WTC11 (cell line): Measurements from ENCODE around the gene IP6K3. TPM values are rescaled to one million over a fixed set of nuclear protein-coding genes. Genes with fewer than 3 reads are reported as not detected.

Experiments used
- ATAC-seq: fragments of 200-7000 bp; cut with Tn5 transposase; 2 replicates; pipeline ENCODE4 v1.10.0; 2021; ENCODE audit warnings: mild to moderate bottlenecking, moderate library complexity
- CTCF ChIA-PET: fragments of 300-600 bp; sonication (Branson Sonifier 250); formaldehyde crosslinking; loops from one replicate; lab custom pipeline; 2021; ENCODE audit warnings: antibody characterized with exemption; lab: Charles Lee
- POLR2A ChIA-PET: fragments of 350-600 bp; sonication (Branson Sonifier 250); formaldehyde crosslinking; loops from one replicate; lab custom pipeline; 2021; ENCODE audit warnings: antibody characterized with exemption; lab: Charles Lee
- DNase-seq: peaks from one replicate; pipeline ENCODE4 v3.0.0; 2021; ENCODE audit warnings: low spot score
- H3K27ac Mint-ChIP-seq: 2 replicates; pipeline ENCODE4 v1.8.0; 2021; ENCODE audit warnings: mixed read lengths
- H3K27me3 Mint-ChIP-seq: 2 replicates; pipeline ENCODE4 v1.8.0; 2021; ENCODE audit warnings: low read depth, mild to moderate bottlenecking, moderate library complexity, mixed read lengths
- H3K36me3 Mint-ChIP-seq: 2 replicates; pipeline ENCODE4 v1.8.0; 2021; ENCODE audit warnings: mixed read lengths
- H3K4me1 Mint-ChIP-seq: 2 replicates; pipeline ENCODE4 v1.8.0; 2022; ENCODE audit warnings: mixed read lengths
- H3K4me3 Mint-ChIP-seq: 2 replicates; pipeline ENCODE4 v1.8.0; 2021; ENCODE audit warnings: mild to moderate bottlenecking, moderate library complexity, mixed read lengths
- H3K9me3 Mint-ChIP-seq: 2 replicates; pipeline ENCODE4 v1.8.0; 2021; ENCODE audit warnings: mixed read lengths
- ATF1 ChIP-seq: sonication (generic); formaldehyde crosslinking; IDR thresholded peaks from 2 replicates; pipeline ENCODE4 v1.8.1; 2023; ENCODE audit warnings: mild to moderate bottlenecking, moderate library complexity, missing genetic modification reagents
- E2F5 ChIP-seq: sonication (generic); formaldehyde crosslinking; IDR thresholded peaks from 2 replicates; pipeline ENCODE4 v1.8.1; 2022; ENCODE audit warnings: mild to moderate bottlenecking, moderate library complexity, missing genetic modification reagents
- EMX1 ChIP-seq: fragments of 250-450 bp; sonication (Bioruptor Pico); IDR thresholded peaks from 2 replicates; pipeline ENCODE4 v1.8.0; 2021; ENCODE audit warnings: mild to moderate bottlenecking
- ESRRA ChIP-seq: sonication (generic); formaldehyde crosslinking; IDR thresholded peaks from 2 replicates; pipeline ENCODE4 v1.8.1; 2022; ENCODE audit warnings: mild to moderate bottlenecking, missing genetic modification reagents, borderline replicate concordance
- ETV6 ChIP-seq: sonication (generic); formaldehyde crosslinking; IDR thresholded peaks from 2 replicates; pipeline ENCODE4 v1.8.1; 2022; ENCODE audit warnings: mild to moderate bottlenecking, missing genetic modification reagents
- FOXP1 ChIP-seq: sonication (generic); formaldehyde crosslinking; IDR thresholded peaks from 2 replicates; pipeline ENCODE4 v1.8.0; 2022; ENCODE audit warnings: missing genetic modification reagents, mild to moderate bottlenecking, moderate library complexity, borderline replicate concordance
- GRHL2 ChIP-seq: fragments of 250-450 bp; sonication (Bioruptor Pico); IDR thresholded peaks from 2 replicates; pipeline ENCODE4 v1.8.0; 2022; ENCODE audit warnings: mild to moderate bottlenecking, moderate library complexity; ENCODE audit not compliant: insufficient replicate concordance, severe bottlenecking
- IRF2 ChIP-seq: sonication (generic); formaldehyde crosslinking; IDR thresholded peaks from 2 replicates; pipeline ENCODE4 v1.8.0; 2022; ENCODE audit warnings: low read depth, missing genetic modification reagents, borderline replicate concordance
- MXD4 ChIP-seq: fragments of 250-450 bp; sonication (Bioruptor Pico); IDR thresholded peaks from 2 replicates; pipeline ENCODE4 v1.8.0; 2021; ENCODE audit warnings: mild to moderate bottlenecking, moderate library complexity, borderline replicate concordance
- NFATC4 ChIP-seq: fragments of 250-450 bp; sonication (Bioruptor Pico); IDR thresholded peaks from 2 replicates; pipeline ENCODE4 v1.9.0; 2021; ENCODE audit warnings: mild to moderate bottlenecking
- NR2C2 ChIP-seq: sonication (generic); formaldehyde crosslinking; IDR thresholded peaks from 2 replicates; pipeline ENCODE4 v1.8.0; 2022; ENCODE audit warnings: mild to moderate bottlenecking, missing genetic modification reagents
- PRRX2 ChIP-seq: fragments of 250-450 bp; sonication (Bioruptor Pico); IDR thresholded peaks from 2 replicates; pipeline ENCODE4 v1.8.0; 2021; ENCODE audit warnings: mild to moderate bottlenecking
- SMAD4 ChIP-seq: sonication (generic); formaldehyde crosslinking; IDR thresholded peaks from 2 replicates; pipeline ENCODE4 v1.8.0; 2022; ENCODE audit warnings: mild to moderate bottlenecking, missing genetic modification reagents
- STAT6 ChIP-seq: sonication (generic); formaldehyde crosslinking; conservative IDR thresholded peaks from 2 replicates; pipeline ENCODE4 v1.8.1; 2023; ENCODE audit warnings: mild to moderate bottlenecking, low read depth, missing genetic modification reagents, moderate library complexity
- TCF7 ChIP-seq: sonication (generic); formaldehyde crosslinking; IDR thresholded peaks from 2 replicates; pipeline ENCODE4 v1.8.0; 2022; ENCODE audit warnings: mild to moderate bottlenecking, low read depth, missing genetic modification reagents, moderate library complexity
- USF1 ChIP-seq: sonication (generic); formaldehyde crosslinking; IDR thresholded peaks from 2 replicates; pipeline ENCODE4 v1.8.0; 2022; ENCODE audit warnings: mild to moderate bottlenecking, missing genetic modification reagents
- ZBTB21 ChIP-seq: sonication (generic); formaldehyde crosslinking; IDR thresholded peaks from 2 replicates; pipeline ENCODE4 v1.8.1; 2023; ENCODE audit warnings: mild to moderate bottlenecking, missing genetic modification reagents, borderline replicate concordance
- ZNF263 ChIP-seq: sonication (generic); formaldehyde crosslinking; IDR thresholded peaks from 2 replicates; pipeline ENCODE4 v1.8.1; 2022; ENCODE audit warnings: low read depth, mild to moderate bottlenecking, moderate library complexity, missing genetic modification reagents
- ZNF416 ChIP-seq: fragments of 250-450 bp; sonication (Bioruptor Pico); IDR thresholded peaks from 2 replicates; pipeline ENCODE4 v1.9.0; 2021; ENCODE audit warnings: mild to moderate bottlenecking, inconsistent platforms
- ZNF423 ChIP-seq: fragments of 250-450 bp; sonication (Bioruptor Pico); IDR thresholded peaks from 2 replicates; pipeline ENCODE4 v2.1.2; 2022; ENCODE audit warnings: mild to moderate bottlenecking, moderate library complexity
- ZNF532 ChIP-seq: fragments of 250-450 bp; sonication (Bioruptor Pico); IDR thresholded peaks from 2 replicates; pipeline ENCODE4 v1.9.0; 2021; ENCODE audit warnings: mild to moderate bottlenecking, borderline replicate concordance
- total RNA-seq: library from RNA; stranded (reverse); gene quantifications from 3 replicates; pipeline ENCODE4 v1.2.3, GENCODE V29; 2021
- TF ChIP-seq, protein P1 (sequence below): fragments of 200-600 bp; IDR thresholded peaks from 2 replicates; pipeline ENCODE4 v1.8.0; 2022; ENCODE audit warnings: antibody characterized with exemption
- TF ChIP-seq, protein P2 (sequence below): sonication (generic); formaldehyde crosslinking; IDR thresholded peaks from 2 replicates; pipeline ENCODE4 v1.8.0; 2023; ENCODE audit warnings: missing genetic modification reagents

IP6K3 gene
- total RNA-seq, 1 experiment from 2014 or later = 1.1 TPM

GRCh38 chr6:33708516-33709204 is 38.0 kb downstream of the IP6K3 start:
- Mint-ChIP-seq H3K9me3 (no peaks in the 10 kb centered on the region), H3K27ac (no peak overlapping the region), H3K27me3 (no peaks in the 10 kb centered on the region; the same call in 1 of the 2 replicates), H3K36me3 (peaks cover 43% of the 10 kb centered on the region), H3K4me1 (peaks cover 46% of the 10 kb centered on the region), H3K4me3 (no peak overlapping the region)
- no peak for DNase-seq
- ChIA-PET CTCF (interaction anchor here (1.4 to 1.5 kb wide), 2 partner anchors 86 to 129 kb away, joined by 3 to 5 read pairs; partner anchors contain the start of gene BAK1), POLR2A (no interaction called here)
- ATAC-seq = no peak
- TF ChIP-seq MXD4 (no peak), E2F5 (CRISPR knock-in tag) (no peak), ESRRA (CRISPR knock-in tag) (no peak), ATF1 (CRISPR knock-in tag) (no peak), ZNF416 (CRISPR knock-in tag) (no peak), TCF7 (CRISPR knock-in tag) (no peak), IRF2 (no peak), ETV6 (CRISPR knock-in tag) (no peak), FOXP1 (no peak), NFATC4 (CRISPR knock-in tag) (no peak)
- TF ChIP-seq, protein P1, sequence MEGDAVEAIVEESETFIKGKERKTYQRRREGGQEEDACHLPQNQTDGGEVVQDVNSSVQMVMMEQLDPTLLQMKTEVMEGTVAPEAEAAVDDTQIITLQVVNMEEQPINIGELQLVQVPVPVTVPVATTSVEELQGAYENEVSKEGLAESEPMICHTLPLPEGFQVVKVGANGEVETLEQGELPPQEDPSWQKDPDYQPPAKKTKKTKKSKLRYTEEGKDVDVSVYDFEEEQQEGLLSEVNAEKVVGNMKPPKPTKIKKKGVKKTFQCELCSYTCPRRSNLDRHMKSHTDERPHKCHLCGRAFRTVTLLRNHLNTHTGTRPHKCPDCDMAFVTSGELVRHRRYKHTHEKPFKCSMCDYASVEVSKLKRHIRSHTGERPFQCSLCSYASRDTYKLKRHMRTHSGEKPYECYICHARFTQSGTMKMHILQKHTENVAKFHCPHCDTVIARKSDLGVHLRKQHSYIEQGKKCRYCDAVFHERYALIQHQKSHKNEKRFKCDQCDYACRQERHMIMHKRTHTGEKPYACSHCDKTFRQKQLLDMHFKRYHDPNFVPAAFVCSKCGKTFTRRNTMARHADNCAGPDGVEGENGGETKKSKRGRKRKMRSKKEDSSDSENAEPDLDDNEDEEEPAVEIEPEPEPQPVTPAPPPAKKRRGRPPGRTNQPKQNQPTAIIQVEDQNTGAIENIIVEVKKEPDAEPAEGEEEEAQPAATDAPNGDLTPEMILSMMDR = no peak

DNA sequence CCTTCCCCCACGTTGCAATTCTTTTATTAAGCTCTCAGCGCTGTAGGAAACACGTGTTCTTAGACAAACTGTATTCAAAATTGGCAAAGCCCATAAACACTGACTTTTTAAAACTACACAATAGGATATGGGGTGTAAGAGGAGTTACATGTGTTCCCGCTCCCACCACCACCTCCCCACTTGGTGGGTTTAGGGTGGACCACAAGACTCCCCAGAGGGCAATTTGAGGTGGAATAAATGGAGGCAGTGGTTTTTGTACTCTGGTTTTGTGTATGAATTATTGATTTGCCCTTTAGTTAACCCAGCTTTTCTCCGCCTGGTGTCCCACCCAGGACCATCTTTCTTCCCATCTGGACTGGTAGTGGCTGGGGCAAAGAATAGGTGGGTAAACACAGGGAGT is 38.9 kb downstream of the IP6K3 start:
- POLR2A ChIA-PET = no interaction called here
- Mint-ChIP-seq H3K4me3 (no peak overlapping the region), H3K27me3 (no peaks in the 10 kb centered on the region), H3K4me1 (peaks cover 46% of the 10 kb centered on the region), H3K9me3 (no peaks in the 10 kb centered on the region), H3K27ac (no peak overlapping the region), H3K36me3 (peaks cover 43% of the 10 kb centered on the region)
- TF ChIP-seq NR2C2 (CRISPR knock-in tag) = no peak
- no peak for TF ChIP-seq SMAD4 (CRISPR knock-in tag)
- no peak for TF ChIP-seq EMX1 (CRISPR knock-in tag)
- TF ChIP-seq, protein P2, sequence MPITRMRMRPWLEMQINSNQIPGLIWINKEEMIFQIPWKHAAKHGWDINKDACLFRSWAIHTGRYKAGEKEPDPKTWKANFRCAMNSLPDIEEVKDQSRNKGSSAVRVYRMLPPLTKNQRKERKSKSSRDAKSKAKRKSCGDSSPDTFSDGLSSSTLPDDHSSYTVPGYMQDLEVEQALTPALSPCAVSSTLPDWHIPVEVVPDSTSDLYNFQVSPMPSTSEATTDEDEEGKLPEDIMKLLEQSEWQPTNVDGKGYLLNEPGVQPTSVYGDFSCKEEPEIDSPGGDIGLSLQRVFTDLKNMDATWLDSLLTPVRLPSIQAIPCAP (CRISPR knock-in tag) = no peak
- TF ChIP-seq PRRX2 = no peak
- no peak for TF ChIP-seq GRHL2 (CRISPR knock-in tag)
- TF ChIP-seq ZNF263 = no peak
- TF ChIP-seq STAT6 = no peak
- TF ChIP-seq ZBTB21 (CRISPR knock-in tag) = no peak
- TF ChIP-seq ZNF423 (CRISPR knock-in tag) = no peak
- no peak for TF ChIP-seq FOXP1
- no peak for TF ChIP-seq TCF7 (CRISPR knock-in tag)
- TF ChIP-seq USF1 (CRISPR knock-in tag) = no peak
- TF ChIP-seq ZNF532 (CRISPR knock-in tag) = no peak
- TF ChIP-seq ESRRA (CRISPR knock-in tag) = no peak
- ATAC-seq = no peak
- DNase-seq = no peak
- CTCF ChIA-PET = interaction anchor here (1.2 to 1.5 kb wide), 3 partner anchors 85 to 251 kb away, joined by 3 to 5 read pairs (median 3); partner anchors contain the start of gene BAK1
